ENCODE results near the gene XAF1.

DNA sequence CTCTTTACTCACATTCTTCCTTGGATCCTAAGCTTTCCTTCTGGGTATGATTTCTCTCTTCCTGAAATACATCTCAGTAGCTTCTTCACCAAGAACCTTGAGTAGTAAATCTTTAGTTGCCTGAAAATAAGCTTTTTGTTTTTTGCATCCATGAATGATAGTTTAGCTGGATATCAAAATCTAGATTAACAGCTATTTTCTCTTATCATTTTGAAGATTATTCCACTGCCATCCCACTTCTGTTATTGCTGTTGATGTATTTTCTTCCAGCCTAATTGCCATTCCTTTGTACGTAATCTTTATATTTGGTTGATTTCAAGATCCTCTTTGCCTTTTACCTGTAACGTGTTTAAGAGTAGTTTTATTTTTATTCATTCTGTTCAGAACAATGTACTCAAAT is 12.6 kb downstream of the XAF1 start:
- TF ChIP-seq CTCF (IDR thresholded peaks at IDR 0.05) (no peak), POLR2A (IDR thresholded peaks at IDR 0.05) (no peak), EP300 (IDR thresholded peaks at IDR 0.05) (no peak)
